ENCODE data around the gene CD8B2. TPM values are rescaled to one million over a fixed set of nuclear protein-coding genes. Genes with fewer than 3 reads are reported as not detected.
"Not testable (repeated sequence)": the region's sequence is repeated elsewhere in the genome, so short reads cannot be mapped to it uniquely, and the experiment has no call there.

Gene CD8B2
- total RNA-seq, 1 experiment from 2014 or later: not detected

DNA sequence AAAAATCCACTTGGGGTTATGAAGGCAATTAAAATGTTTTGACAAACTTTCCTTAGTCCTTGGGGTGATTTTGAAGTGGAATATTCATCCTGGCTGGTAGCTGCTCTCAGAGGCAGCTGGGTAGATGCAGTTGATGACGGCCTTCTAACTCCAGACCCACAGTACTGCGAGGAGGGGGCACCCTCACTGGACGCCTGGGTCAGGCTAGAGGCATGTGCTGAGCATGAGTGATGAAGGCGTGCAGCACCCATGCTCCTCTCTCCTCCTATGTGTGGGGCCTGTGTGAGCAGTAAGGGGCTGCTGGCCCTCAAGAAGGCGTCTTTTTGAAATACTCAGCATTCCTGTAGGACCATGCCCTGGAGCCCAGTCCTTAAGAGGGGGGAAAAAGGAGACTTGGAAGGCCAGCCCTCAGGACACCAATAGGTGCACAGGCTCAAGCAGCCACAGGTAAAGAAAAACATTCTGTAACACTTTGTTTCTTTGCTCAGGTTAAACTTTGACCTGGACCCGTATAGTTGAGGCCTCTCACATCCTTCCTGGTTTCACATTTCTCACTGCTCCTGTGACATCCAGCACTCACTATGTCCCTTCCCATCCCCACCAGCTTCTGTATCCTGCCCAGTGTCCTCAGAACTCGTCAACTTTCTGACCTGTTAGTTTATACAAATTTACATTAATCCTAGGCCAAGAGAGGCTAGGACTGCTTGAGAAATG, 64.4 kb downstream of the CD8B2 start:
- DNase-seq (ENCODE audit: low spot score): no peak

DNA sequence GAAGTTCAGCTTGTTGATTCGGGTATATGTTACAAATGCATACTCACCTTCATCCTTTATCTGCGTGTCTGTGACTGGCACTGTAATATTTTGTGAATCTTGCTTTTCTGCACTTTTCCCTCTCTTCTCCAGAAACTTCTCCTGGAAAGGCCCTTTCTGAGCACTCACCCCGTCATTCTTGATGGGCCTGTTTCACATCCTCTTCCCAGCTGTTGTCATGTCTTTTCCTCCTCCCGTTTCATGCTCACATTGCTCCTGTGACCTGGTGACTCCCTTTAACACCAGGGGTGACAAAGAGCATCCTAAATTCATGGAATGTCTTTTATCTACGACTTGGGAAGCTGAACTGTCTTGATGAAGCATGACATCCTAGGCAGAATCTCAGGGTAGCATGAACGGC, 65.8 kb downstream of the CD8B2 start:
- no peak for DNase-seq (ENCODE audit: low spot score)

DNA sequence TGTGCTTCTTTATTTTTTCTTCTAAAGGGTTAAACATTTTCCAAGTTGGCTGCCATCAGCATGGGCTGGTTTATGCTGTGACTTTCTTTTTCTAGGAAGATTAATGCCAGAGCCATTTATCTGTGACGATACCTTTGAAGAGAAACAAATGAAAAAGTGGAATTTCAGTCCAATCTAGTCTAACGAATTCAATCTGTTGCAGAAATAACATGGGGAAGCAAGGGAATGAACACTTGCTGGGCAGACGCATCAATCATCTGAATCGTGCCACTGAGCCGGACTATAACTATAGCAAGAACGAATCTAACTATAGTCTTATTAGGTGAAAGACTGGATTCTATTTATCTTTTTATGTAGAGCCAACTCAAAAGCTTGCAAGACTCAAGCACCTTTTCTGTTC, 66.2 kb downstream of the CD8B2 start:
- no peak for DNase-seq (ENCODE audit: low spot score)

DNA sequence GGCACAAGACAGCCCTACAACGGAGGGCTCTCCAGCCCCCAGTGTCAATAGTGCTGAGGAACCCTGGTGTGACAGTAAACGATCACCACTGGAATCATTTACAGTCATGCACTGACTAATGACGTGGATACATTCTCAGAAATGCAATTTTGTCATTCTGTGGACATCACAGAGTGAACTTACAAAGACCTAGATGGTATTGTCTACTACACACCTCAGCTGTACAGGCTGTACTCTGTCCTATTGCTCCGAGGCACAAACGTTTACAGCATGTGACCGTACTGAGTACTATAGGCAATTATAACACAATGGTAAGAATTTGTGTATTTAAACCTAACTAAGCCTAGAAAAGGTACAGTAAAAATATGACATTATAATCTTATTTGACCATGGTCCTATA, 67.2 kb downstream of the CD8B2 start:
- DNase-seq (ENCODE audit: low spot score): no peak

- no peak for DNase-seq (ENCODE audit: low spot score)
Measured at GRCh38 chr2:106555053-106555452, 67.9 kb downstream of the CD8B2 start.

GRCh38 chr2:106559786-106560185, 72.6 kb downstream of the CD8B2 start:
- DNase-seq (ENCODE audit: low spot score): not testable (repeated sequence)

- no peak for DNase-seq (ENCODE audit: low spot score)
Measured at GRCh38 chr2:106560773-106561172, 73.6 kb downstream of the CD8B2 start.

DNA sequence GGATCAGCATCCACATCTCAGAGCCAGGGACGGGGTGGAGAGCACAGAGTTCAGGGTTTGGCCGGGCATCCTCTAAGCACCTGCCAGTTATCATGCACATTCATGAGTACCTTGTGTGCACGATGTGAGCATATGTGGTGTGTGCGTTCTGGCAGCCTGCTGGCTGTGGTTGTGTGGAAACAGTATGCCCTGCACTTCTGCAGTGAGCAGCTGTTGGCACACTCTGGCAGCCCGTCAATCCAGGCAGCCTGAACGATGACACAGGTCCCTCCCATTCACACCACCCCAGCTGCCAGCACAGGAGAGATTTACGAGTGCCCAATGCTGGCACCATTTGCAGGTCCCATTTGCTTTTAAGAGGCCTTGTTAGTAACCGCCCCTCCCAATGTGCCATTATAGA, 74.2 kb downstream of the CD8B2 start:
- no peak for DNase-seq (ENCODE audit: low spot score)

GRCh38 chr2:106561803-106562202, 74.6 kb downstream of the CD8B2 start:
- DNase-seq (ENCODE audit: low spot score): no peak

GRCh38 chr2:106562268-106563186, 75.4 kb downstream of the CD8B2 start:
- DNase-seq (ENCODE audit: low spot score): no peak

GRCh38 chr2:106563195-106563594, 76.0 kb downstream of the CD8B2 start:
- no peak for DNase-seq (ENCODE audit: low spot score)

DNA sequence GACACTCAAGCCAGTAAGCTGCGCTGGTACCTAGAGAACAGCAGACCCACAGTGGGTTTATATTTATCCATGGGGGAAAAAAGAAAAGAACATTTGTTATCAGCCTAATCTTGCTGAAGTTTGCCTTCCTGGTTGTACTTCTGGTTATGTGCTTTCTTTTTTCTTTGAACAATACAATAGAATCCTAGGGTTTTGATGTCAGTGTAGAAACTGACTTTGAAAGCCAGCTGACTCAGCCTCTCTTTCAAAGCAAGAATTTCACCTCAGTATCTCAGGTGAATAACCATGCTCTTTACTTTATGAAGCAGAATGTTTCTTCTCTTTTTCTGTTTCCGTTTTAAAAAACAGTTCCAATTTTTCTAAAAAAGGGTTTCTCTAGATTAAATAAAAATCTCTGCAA, 78.4 kb downstream of the CD8B2 start:
- no peak for DNase-seq (ENCODE audit: low spot score)

- DNase-seq (ENCODE audit: low spot score): peak; percentile 72
Measured at GRCh38 chr2:106566050-106566449, 78.9 kb downstream of the CD8B2 start.

- not testable (repeated sequence) for DNase-seq (ENCODE audit: low spot score)
Measured at GRCh38 chr2:106566484-106566883, 79.3 kb downstream of the CD8B2 start.

DNA sequence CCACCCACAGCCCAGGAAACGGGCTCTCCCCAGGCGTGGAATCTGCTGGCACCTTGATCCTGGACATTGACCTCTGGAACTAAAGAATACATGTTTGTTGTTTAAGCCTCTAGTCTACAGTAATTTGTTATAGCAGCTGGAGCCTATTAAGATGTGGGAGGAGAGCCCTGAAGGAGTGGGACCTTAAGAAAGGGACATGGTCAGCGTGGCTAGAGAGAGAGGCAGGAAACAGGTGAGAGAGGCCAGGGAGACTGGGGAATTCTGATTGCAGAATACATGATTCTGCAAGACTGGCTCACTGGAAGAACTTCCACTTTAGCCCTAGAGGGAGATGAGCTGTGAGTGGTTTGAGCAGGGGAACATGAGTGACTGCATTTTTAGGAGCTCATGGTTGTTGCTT, 83.2 kb downstream of the CD8B2 start:
- no peak for DNase-seq (ENCODE audit: low spot score)

Other genes starting within 250 kb of the CD8B2 start
- gene RGPD3, start 19.0 kb upstream of the CD8B2 start, total RNA-seq (2014; rRNA removed; shearing (Covaris generic)): not detected in 2 replicates